NB4 (cell line): ENCODE results near the gene CABCOCO1.

Source experiments
- DNase-seq: peaks from one replicate; pipeline ENCODE4 v3.0.0; 2010; ENCODE audit warnings: low read depth
- H3K4me3 ChIP-seq: one replicate; pipeline ENCODE4 v1.5.1; 2011; ENCODE audit warnings: mild to moderate bottlenecking, low read depth, low read length, moderate library complexity
- MAX ChIP-seq: IDR thresholded peaks from 2 replicates; pipeline ENCODE4 v1.6.1; 2011; ENCODE audit warnings: low read depth, low read length
- MYC ChIP-seq: IDR thresholded peaks from 2 replicates; pipeline ENCODE4 v1.6.1; 2011; ENCODE audit warnings: low read depth, low read length
- POLR2A ChIP-seq: IDR thresholded peaks from 2 replicates; pipeline ENCODE4 v1.6.1; 2011; ENCODE audit warnings: mild to moderate bottlenecking; ENCODE audit not compliant: insufficient read length; ENCODE audit errors: extremely low read depth
- TF ChIP-seq, protein P1 (sequence below): IDR thresholded peaks from one replicate; pipeline ENCODE4 v1.5.1; 2012; ENCODE audit warnings: low read depth, low read length

Gene CABCOCO1

DNA sequence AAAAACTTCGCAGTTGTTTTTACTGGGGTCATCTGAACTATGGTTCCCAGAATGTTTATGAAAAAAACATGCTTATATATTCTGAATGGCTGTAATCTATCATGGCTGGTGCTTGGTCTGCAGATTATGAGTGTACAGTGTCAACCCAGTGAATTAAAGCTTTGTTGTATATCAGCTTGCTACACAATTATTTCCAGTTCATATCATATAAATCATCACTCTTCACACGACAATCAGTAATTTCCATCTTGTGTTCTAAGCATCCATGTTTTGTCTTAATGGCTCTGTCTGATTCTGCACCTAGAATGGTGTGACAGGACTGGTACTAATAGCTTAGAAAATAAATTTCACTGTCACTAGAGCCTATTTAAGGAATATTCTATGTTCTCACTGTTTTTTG lies 83.6 kb downstream of the CABCOCO1 start:
- no peak for DNase-seq
- TF ChIP-seq, protein P1, sequence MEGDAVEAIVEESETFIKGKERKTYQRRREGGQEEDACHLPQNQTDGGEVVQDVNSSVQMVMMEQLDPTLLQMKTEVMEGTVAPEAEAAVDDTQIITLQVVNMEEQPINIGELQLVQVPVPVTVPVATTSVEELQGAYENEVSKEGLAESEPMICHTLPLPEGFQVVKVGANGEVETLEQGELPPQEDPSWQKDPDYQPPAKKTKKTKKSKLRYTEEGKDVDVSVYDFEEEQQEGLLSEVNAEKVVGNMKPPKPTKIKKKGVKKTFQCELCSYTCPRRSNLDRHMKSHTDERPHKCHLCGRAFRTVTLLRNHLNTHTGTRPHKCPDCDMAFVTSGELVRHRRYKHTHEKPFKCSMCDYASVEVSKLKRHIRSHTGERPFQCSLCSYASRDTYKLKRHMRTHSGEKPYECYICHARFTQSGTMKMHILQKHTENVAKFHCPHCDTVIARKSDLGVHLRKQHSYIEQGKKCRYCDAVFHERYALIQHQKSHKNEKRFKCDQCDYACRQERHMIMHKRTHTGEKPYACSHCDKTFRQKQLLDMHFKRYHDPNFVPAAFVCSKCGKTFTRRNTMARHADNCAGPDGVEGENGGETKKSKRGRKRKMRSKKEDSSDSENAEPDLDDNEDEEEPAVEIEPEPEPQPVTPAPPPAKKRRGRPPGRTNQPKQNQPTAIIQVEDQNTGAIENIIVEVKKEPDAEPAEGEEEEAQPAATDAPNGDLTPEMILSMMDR, result no peak
- TF ChIP-seq MYC (no peak), POLR2A (no peak), MAX (no peak)
- no peak overlapping the region for H3K4me3 ChIP-seq

GRCh38 chr10:61747307-61747706 lies 84.6 kb downstream of the CABCOCO1 start:
- H3K4me3 ChIP-seq, result no peak overlapping the region
- no peak for DNase-seq
- TF ChIP-seq POLR2A, result no peak
- TF ChIP-seq MAX, result no peak
- TF ChIP-seq MYC, result no peak
- TF ChIP-seq, protein P1, result no peak

DNA sequence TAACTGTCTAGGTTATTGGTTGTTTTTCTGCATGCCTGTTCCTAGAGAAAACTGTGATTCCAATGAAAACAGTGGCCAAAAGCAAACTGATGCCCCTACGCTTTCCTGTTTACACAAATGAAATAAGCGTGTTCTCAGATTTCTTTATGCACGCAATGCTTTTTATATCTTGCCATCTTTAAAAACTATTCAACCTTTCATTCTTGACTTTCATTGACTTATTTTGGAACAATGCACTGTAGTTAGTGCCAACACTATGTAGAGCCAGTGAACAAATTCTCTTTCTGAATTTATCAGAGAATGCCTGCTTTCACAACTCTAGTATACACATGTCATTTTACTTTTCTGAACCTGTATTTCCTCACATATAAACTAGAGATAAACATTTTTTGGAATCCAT lies 86.6 kb downstream of the CABCOCO1 start:
- H3K4me3 ChIP-seq, result no peak overlapping the region
- DNase-seq, result no peak
- TF ChIP-seq MAX (no peak), MYC (no peak)

DNA sequence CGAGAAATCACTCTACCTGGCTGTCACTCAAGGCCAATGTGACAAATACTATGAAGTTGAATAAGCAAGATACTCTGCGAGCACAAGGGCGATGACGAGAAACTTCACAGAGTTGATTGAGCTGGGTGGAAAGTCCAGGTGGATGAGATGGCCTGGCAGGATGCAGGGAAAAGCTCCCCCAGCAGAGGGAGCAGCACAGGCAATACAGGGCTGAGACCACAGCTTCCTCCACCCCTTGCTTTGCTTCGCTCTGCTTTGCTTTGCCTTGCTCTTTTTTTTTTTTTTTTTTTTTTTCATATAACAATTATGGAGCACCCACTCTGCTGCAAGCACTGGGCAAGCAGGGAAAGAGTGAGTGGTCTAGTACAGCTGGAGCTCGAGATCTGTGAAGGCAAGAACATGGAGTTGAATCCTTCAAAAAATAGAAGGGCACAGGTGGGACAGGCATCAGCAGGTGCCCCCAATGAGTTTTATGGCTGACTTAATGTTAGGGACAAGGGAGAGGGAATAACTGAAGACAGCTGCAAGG lies 88.3 kb downstream of the CABCOCO1 start:
- no peak overlapping the region for H3K4me3 ChIP-seq
- TF ChIP-seq MAX, result no peak
- no peak for TF ChIP-seq POLR2A
- TF ChIP-seq, protein P1, result peak; percentile 76
- no peak for TF ChIP-seq MYC
- peak; percentile 57 for DNase-seq

- TF ChIP-seq, protein P1, result no peak
- TF ChIP-seq MYC, result no peak
- no peak for TF ChIP-seq MAX
- TF ChIP-seq POLR2A, result no peak
- no peak overlapping the region for H3K4me3 ChIP-seq
- DNase-seq, result no peak
Measured at GRCh38 chr10:61751599-61751998, 88.9 kb downstream of the CABCOCO1 start.

DNA sequence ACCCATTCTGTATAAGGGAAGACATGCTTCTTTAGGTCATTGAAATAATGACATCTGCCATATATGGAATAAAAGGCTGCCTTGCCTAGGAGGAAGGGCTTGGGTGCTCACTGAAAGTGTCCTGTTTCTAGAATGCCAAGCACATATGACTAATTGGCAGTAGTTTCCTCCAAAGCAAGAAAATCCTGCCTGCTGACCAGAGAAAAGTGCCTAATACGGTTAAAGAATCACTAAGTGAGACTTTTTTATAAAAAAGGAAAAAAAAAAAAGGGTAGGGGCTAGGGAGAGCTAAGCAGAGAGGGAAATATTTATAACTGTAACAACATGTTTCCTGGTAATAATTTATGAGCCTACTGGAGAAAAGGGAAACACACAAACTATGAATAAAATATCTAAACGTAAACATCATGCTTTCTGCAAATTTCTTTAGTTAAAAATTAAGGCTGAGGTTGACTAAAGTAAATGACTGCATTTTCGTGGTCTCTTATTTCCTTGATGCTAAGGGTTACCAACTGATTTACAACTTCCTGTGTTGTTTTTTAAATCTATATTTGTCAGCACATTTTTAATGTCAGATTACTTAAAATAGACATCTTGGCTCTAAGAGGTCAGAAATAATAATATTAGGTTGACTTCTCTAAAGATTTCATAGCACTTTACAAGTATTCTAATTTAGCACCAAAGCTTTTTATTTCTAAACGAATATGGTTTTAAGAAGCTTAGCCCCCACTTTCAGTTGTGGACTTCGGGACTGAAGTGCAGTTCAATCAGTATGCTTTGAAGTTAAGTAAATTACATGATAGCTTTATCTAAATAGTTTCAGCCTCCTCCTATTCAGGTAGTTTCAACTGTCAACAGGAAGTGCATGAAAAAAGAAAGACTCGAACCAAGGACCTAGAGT lies 89.6 kb downstream of the CABCOCO1 start:
- H3K4me3 ChIP-seq, result no peak overlapping the region
- DNase-seq, result peak; percentile 5
- TF ChIP-seq MYC (no peak), POLR2A (no peak)

- DNase-seq, result no peak
- TF ChIP-seq MAX (no peak), MYC (no peak), POLR2A (no peak)
- TF ChIP-seq, protein P1, result no peak
- H3K4me3 ChIP-seq, result no peak overlapping the region
Measured at GRCh38 chr10:61753453-61753852, 90.7 kb downstream of the CABCOCO1 start.
